HL-60/S4 (cell line): ENCODE data around the gene P2RX4.
"Not testable (repeated sequence)": the region's sequence is repeated elsewhere in the genome, so short reads cannot be mapped to it uniquely, and the experiment has no call there.

ENCODE experiments used
- in situ Hi-C: fragments of 300-500 bp; cut with MboI; formaldehyde crosslinking; loops from 2 replicates; pipeline ENCODE4 v1.14.3; 2022; ENCODE audit warnings: low sequenced_read_pairs

Gene P2RX4

GRCh38 chr12:121188227-121188626 is 21.7 kb upstream of the P2RX4 start:
- in situ Hi-C loops = no loop called here

GRCh38 chr12:121189131-121189530 is 20.8 kb upstream of the P2RX4 start:
- in situ Hi-C loops = no loop called here

GRCh38 chr12:121189619-121190155 is 20.2 kb upstream of the P2RX4 start:
- in situ Hi-C loops = no loop called here

GRCh38 chr12:121190523-121191031 is 19.4 kb upstream of the P2RX4 start:
- in situ Hi-C loops = no loop called here

GRCh38 chr12:121191151-121191550 is 18.8 kb upstream of the P2RX4 start:
- in situ Hi-C loops = no loop called here

GRCh38 chr12:121196902-121197301 is 13.0 kb upstream of the P2RX4 start:
- in situ Hi-C loops = no loop called here

- in situ Hi-C loops = no loop called here
These were observed 11.0 kb upstream of the P2RX4 start for GRCh38 chr12:121198949-121199348.

- in situ Hi-C loops = not testable (repeated sequence)
These were observed 8.8 kb upstream of the P2RX4 start for GRCh38 chr12:121201140-121201539.

- in situ Hi-C loops = no loop called here
These were observed 7.2 kb upstream of the P2RX4 start for GRCh38 chr12:121202407-121203355.

- in situ Hi-C loops = no loop called here
These were observed 6.4 kb upstream of the P2RX4 start for GRCh38 chr12:121203482-121203881.

GRCh38 chr12:121205491-121205890 is 4.4 kb upstream of the P2RX4 start:
- in situ Hi-C loops = no loop called here

GRCh38 chr12:121208571-121208970 is 1.4 kb upstream of the P2RX4 start:
- in situ Hi-C loops = not testable (repeated sequence)

- in situ Hi-C loops = no loop called here
These were observed 708 bp upstream of the P2RX4 start for GRCh38 chr12:121209221-121209620.

GRCh38 chr12:121212875-121213274 is 2.9 kb downstream of the P2RX4 start:
- in situ Hi-C loops = no loop called here

- in situ Hi-C loops = no loop called here
These were observed 4.3 kb downstream of the P2RX4 start for GRCh38 chr12:121214166-121214777.

GRCh38 chr12:121214855-121215745 is 5.2 kb downstream of the P2RX4 start:
- in situ Hi-C loops = no loop called here

GRCh38 chr12:121216102-121216501 is 6.2 kb downstream of the P2RX4 start:
- in situ Hi-C loops = no loop called here

GRCh38 chr12:121217063-121217462 is 7.1 kb downstream of the P2RX4 start:
- in situ Hi-C loops = no loop called here

GRCh38 chr12:121217761-121218160 is 7.8 kb downstream of the P2RX4 start:
- in situ Hi-C loops = no loop called here

GRCh38 chr12:121218588-121219352 is 8.8 kb downstream of the P2RX4 start:
- in situ Hi-C loops = no loop called here
